CD4-positive, alpha-beta memory T cell (primary cell): ENCODE data around the gene PPIL6. TPM values are rescaled to one million over a fixed set of nuclear protein-coding genes. Genes with fewer than 3 reads are reported as not detected.

Experiments used
- CTCF ChIA-PET: fragments of 350-600 bp; sonication (Branson Sonifier 250); formaldehyde crosslinking; loops from one replicate; lab custom pipeline; 2021; ENCODE audit warnings: inconsistent platforms; ENCODE audit not compliant: partially characterized antibody; lab: Charles Lee
- POLR2A ChIA-PET: fragments of 350-600 bp; sonication (Branson Sonifier 250); formaldehyde crosslinking; loops from one replicate; lab custom pipeline; 2021; ENCODE audit not compliant: partially characterized antibody; lab: Charles Lee
- DNase-seq, 5 donors: peaks; one replicate each; pipeline versions ENCODE4 v3.0.0 to v3.0.0-alpha.2; 2020 to 2022; ENCODE audit warnings: mixed read lengths in 1 of 5
- H3K27ac ChIP-seq: one replicate; pipeline ENCODE4 v1.7.0; 2013; ENCODE audit warnings: low read depth, low read length
- H3K27me3 ChIP-seq: 2 replicates; pipeline ENCODE4 v1.7.0; 2013; ENCODE audit warnings: mild to moderate bottlenecking, low read length, moderate library complexity; ENCODE audit not compliant: insufficient read depth
- H3K36me3 ChIP-seq: 2 replicates; pipeline ENCODE4 v1.7.0; 2013; ENCODE audit warnings: mild to moderate bottlenecking, low read length, moderate library complexity; ENCODE audit not compliant: insufficient read depth
- H3K4me1 ChIP-seq: 2 replicates; pipeline ENCODE4 v1.7.0; 2013; ENCODE audit warnings: mild to moderate bottlenecking, low read length, moderate library complexity; ENCODE audit not compliant: insufficient read depth
- H3K4me3 ChIP-seq, 2 donors: one replicate each; pipeline ENCODE4 v1.7.0; 2013; ENCODE audit warnings: low read length in 2 of 2, mild to moderate bottlenecking in 1 of 2
- H3K9me3 ChIP-seq, 2 donors: one replicate each; pipeline ENCODE4 v1.7.0; 2013; ENCODE audit warnings: low read length in 2 of 2, control low read depth in 1 of 2; ENCODE audit not compliant: control insufficient read depth in 1 of 2
- H3K27ac Mint-ChIP-seq, 7 donors: one replicate each; pipeline ENCODE4 v1.8.0; 2020 to 2021; ENCODE audit warnings: mixed read lengths in 7 of 7, mild to moderate bottlenecking in 6 of 7, inconsistent platforms in 3 of 7, moderate library complexity in 3 of 7
- H3K27me3 Mint-ChIP-seq, 2 donors: one replicate each; pipeline ENCODE4 v1.8.0; 2020 to 2021; ENCODE audit warnings: mixed read lengths in 2 of 2
- H3K36me3 Mint-ChIP-seq, 2 donors: one replicate each; pipeline ENCODE4 v1.8.0; 2020 to 2021; ENCODE audit warnings: mixed read lengths in 2 of 2, inconsistent platforms in 1 of 2, mild to moderate bottlenecking in 1 of 2
- H3K4me1 Mint-ChIP-seq, 4 donors: one replicate each; pipeline ENCODE4 v1.8.0; 2020 to 2021; ENCODE audit warnings: mixed read lengths in 4 of 4, mild to moderate bottlenecking in 1 of 4
- H3K4me3 Mint-ChIP-seq, 8 donors: one replicate each; pipeline ENCODE4 v1.8.0; 2020 to 2021; ENCODE audit warnings: mixed read lengths in 8 of 8, mild to moderate bottlenecking in 7 of 8, moderate library complexity in 6 of 8, inconsistent platforms in 3 of 8
- H3K9me3 Mint-ChIP-seq, 8 donors: one replicate each; pipeline ENCODE4 v1.8.0; 2020 to 2021; ENCODE audit warnings: mixed read lengths in 8 of 8, mild to moderate bottlenecking in 5 of 8, inconsistent platforms in 3 of 8, moderate library complexity in 1 of 8
- intact Hi-C: fragments of 100-400 bp; cut with micrococcal nuclease; formaldehyde crosslinking; loops from one replicate; pipeline ENCODE4 v1.15.1; 2023
- polyA plus RNA-seq, 2 donors: library from polyadenylated mRNA; unstranded; fragments of 300-500 nt; fragmentation: Illumina TruSeq; gene quantifications; one replicate each; pipeline ENCODE4 v1.2.3, GENCODE V29; 2021
- total RNA-seq, 2 experiments: library from RNA; stranded (reverse); gene quantifications; one replicate each; pipeline ENCODE4 v1.2.3, GENCODE V29; 2021

Gene PPIL6
- total and polyA plus RNA-seq, 4 experiments from 2014 or later = 0.33 to 0.52 (median 0.37) TPM

- Histone ChIP-seq H3K4me1 (peaks cover 55% of the 10 kb centered on the region), H3K36me3 (peaks cover 15% of the 10 kb centered on the region), H3K27me3 (no peaks in the 10 kb centered on the region), H3K27ac (no peak overlapping the region), H3K9me3 (no peaks in the 10 kb centered on the region), H3K4me3 (no peak overlapping the region)
- no peak for DNase-seq
- intact Hi-C loops = no loop called here
- POLR2A ChIA-PET = interaction anchor here (1.2 to 13.4 kb wide), 4 partner anchors 11 to 77 kb away, joined by 3 to 148 read pairs (median 68); partner anchors contain the start of genes CD164 and ZBTB24
- peaks cover 0 to 3% (median 0%) of the 10 kb centered on the region in 8 donors for H3K9me3 Mint-ChIP-seq
- H3K4me3 Mint-ChIP-seq = no peak overlapping the region
- CTCF ChIA-PET = interaction anchor here (1.1 to 2.6 kb wide), 8 partner anchors 9 to 579 kb away, joined by 4 to 12 read pairs (median 6); partner anchors contain the start of genes CD164 and ZBTB24
- H3K36me3 Mint-ChIP-seq = peaks cover 28 to 34% of the 10 kb centered on the region in 2 donors
- peak overlapping the region; percentile 48 to 91 (median 75) for H3K27ac Mint-ChIP-seq
- peaks cover 39 to 64% (median 50%) of the 10 kb centered on the region in 4 donors for H3K4me1 Mint-ChIP-seq
- H3K27me3 Mint-ChIP-seq = no peaks in the 10 kb centered on the region
Measured at GRCh38 chr6:109460161-109460829, 19.9 kb upstream of the PPIL6 start.

- Histone ChIP-seq H3K27me3 (no peaks in the 10 kb centered on the region), H3K36me3 (peaks cover 5% of the 10 kb centered on the region), H3K27ac (peak overlapping the region; percentile 31), H3K4me1 (peaks cover 49% of the 10 kb centered on the region), H3K9me3 (no peaks in the 10 kb centered on the region), H3K4me3 (peak overlapping the region in 1 of 2 donors; percentile 11)
- Mint-ChIP-seq H3K9me3 (peaks cover 0 to 3% (median 0%) of the 10 kb centered on the region in 8 donors), H3K36me3 (peaks cover 20 to 30% of the 10 kb centered on the region in 2 donors), H3K27ac (peak overlapping the region; percentile 51 to 96 (median 89)), H3K4me3 (peak overlapping the region in 3 of 8 donors; percentile 2 to 24 (median 21)), H3K4me1 (peaks cover 38 to 66% (median 48%) of the 10 kb centered on the region in 4 donors), H3K27me3 (no peaks in the 10 kb centered on the region)
- CTCF ChIA-PET = interaction anchor here (1.2 to 3.5 kb wide), 4 partner anchors 20 to 271 kb away, joined by 3 to 15 read pairs (median 8); partner anchors contain the start of genes CD164 and ZBTB24
- intact Hi-C loops = loop anchor here (1.0 to 10.0 kb wide), 2 partner anchors 21 to 1356 kb away; partner anchors contain the start of gene CDK19
- DNase-seq = peak; percentile 28 to 77 (median 46)
- POLR2A ChIA-PET = interaction anchor here (1.1 to 13.4 kb wide), 5 partner anchors 9 to 76 kb away, joined by 4 to 220 read pairs (median 132); partner anchors contain the start of genes CD164, PPIL6, SMPD2 and ZBTB24
Measured at GRCh38 chr6:109458774-109459531, 18.5 kb upstream of the PPIL6 start.

GRCh38 chr6:109457562-109457996 is 17.2 kb upstream of the PPIL6 start:
- no peak overlapping the region for H3K27ac ChIP-seq
- POLR2A ChIA-PET = interaction anchor here (1.0 to 13.4 kb wide), 5 partner anchors 9 to 722 kb away, joined by 3 to 220 read pairs (median 132); partner anchors contain the start of genes CD164, CDC40, PPIL6 and SMPD2

GRCh38 chr6:109456710-109457561 is 16.5 kb upstream of the PPIL6 start:
- Histone ChIP-seq H3K9me3 (no peaks in the 10 kb centered on the region), H3K36me3 (peaks cover 6% of the 10 kb centered on the region), H3K4me3 (no peak overlapping the region), H3K27ac (peak overlapping the region; percentile 56), H3K4me1 (peaks cover 67% of the 10 kb centered on the region), H3K27me3 (no peaks in the 10 kb centered on the region)
- POLR2A ChIA-PET = interaction anchor here (0.9 to 13.4 kb wide), 11 partner anchors 7 to 723 kb away, joined by 3 to 220 read pairs (median 12); partner anchors contain the start of genes AK9, CD164, CDC40 and FIG4
- H3K9me3 Mint-ChIP-seq = peaks cover 0 to 3% (median 0%) of the 10 kb centered on the region in 8 donors
- CTCF ChIA-PET = interaction anchor here (0.7 to 8.6 kb wide), 11 partner anchors 7 to 268 kb away, joined by 3 to 70 read pairs (median 4); partner anchors contain the start of genes PPIL6, SMPD2 and ZBTB24
- peak overlapping the region; percentile 59 to 83 (median 74) for H3K4me3 Mint-ChIP-seq
- intact Hi-C loops = loop anchor here (10.0 kb wide), 1 partner anchor 1358 kb away; the partner anchor contains the start of gene CDK19
- peaks cover 42 to 70% (median 56%) of the 10 kb centered on the region in 4 donors for H3K4me1 Mint-ChIP-seq
- no peak for DNase-seq
- H3K36me3 Mint-ChIP-seq = peaks cover 9 to 22% of the 10 kb centered on the region in 2 donors
- peak overlapping the region; percentile 51 to 96 (median 85) for H3K27ac Mint-ChIP-seq
- H3K27me3 Mint-ChIP-seq = no peaks in the 10 kb centered on the region

More at GRCh38 chr6:109457562-109457996, 17.2 kb upstream of the PPIL6 start:
- Mint-ChIP-seq H3K4me3 (peak overlapping the region in 7 of 8 donors; percentile 28 to 78 (median 59)), H3K4me1 (peaks cover 41 to 69% (median 55%) of the 10 kb centered on the region in 4 donors), H3K27ac (peak overlapping the region; percentile 51 to 96 (median 77)), H3K9me3 (peaks cover 0 to 3% (median 0%) of the 10 kb centered on the region in 8 donors), H3K27me3 (no peaks in the 10 kb centered on the region), H3K36me3 (peaks cover 16 to 25% of the 10 kb centered on the region in 2 donors)
- Histone ChIP-seq H3K27me3 (no peaks in the 10 kb centered on the region), H3K4me1 (peaks cover 61% of the 10 kb centered on the region), H3K4me3 (no peak overlapping the region), H3K36me3 (peaks cover 5% of the 10 kb centered on the region), H3K9me3 (no peaks in the 10 kb centered on the region)
- CTCF ChIA-PET = interaction anchor here (1.5 to 8.6 kb wide), 6 partner anchors 15 to 75 kb away, joined by 3 to 70 read pairs (median 10); partner anchors contain the start of genes CD164, PPIL6, SMPD2 and ZBTB24
- intact Hi-C loops = loop anchor here (10.0 kb wide), 1 partner anchor 1357 kb away; the partner anchor contains the start of gene CDK19
- no peak for DNase-seq

- no peak for DNase-seq
- intact Hi-C loops = loop anchor here (10.0 kb wide), 1 partner anchor 1359 kb away; the partner anchor contains the start of gene CDK19
- Mint-ChIP-seq H3K4me1 (peaks cover 38 to 72% (median 56%) of the 10 kb centered on the region in 4 donors), H3K4me3 (peak overlapping the region; percentile 59 to 98 (median 75)), H3K27me3 (no peaks in the 10 kb centered on the region), H3K27ac (peak overlapping the region; percentile 72 to 97 (median 92)), H3K36me3 (peaks cover 4 to 16% of the 10 kb centered on the region in 2 donors), H3K9me3 (no peaks in the 10 kb centered on the region)
- Histone ChIP-seq H3K27me3 (no peaks in the 10 kb centered on the region), H3K4me3 (peak overlapping the region; percentile 11 to 67), H3K27ac (peak overlapping the region; percentile 56), H3K9me3 (no peaks in the 10 kb centered on the region), H3K36me3 (peaks cover 10% of the 10 kb centered on the region), H3K4me1 (peaks cover 72% of the 10 kb centered on the region)
- ChIA-PET POLR2A (interaction anchor here (1.0 to 13.4 kb wide), 14 partner anchors 8 to 419 kb away, joined by 3 to 220 read pairs (median 7); partner anchors contain the start of genes AK9, CD164, FIG4 and PPIL6), CTCF (interaction anchor here (0.7 to 8.6 kb wide), 10 partner anchors 8 to 267 kb away, joined by 3 to 70 read pairs (median 5); partner anchors contain the start of genes PPIL6, SMPD2 and ZBTB24)
Measured at GRCh38 chr6:109456111-109456583, 15.7 kb upstream of the PPIL6 start.
